Astrocyte (in vitro differentiated cells and primary cell): Measurements from ENCODE around the gene SLC35C1. TPM values are rescaled to one million over a fixed set of nuclear protein-coding genes. Genes with fewer than 3 reads are reported as not detected.

ENCODE experiments used
- DNase-seq: peaks from one replicate; pipeline ENCODE4 v3.0.0-alpha.2; 2010; ENCODE audit warnings: low read depth
- FAIRE-seq: peaks from 2 replicates; lab custom pipeline; 2011; peaks lifted over from hg19 to GRCh38; lab: Jason Lieb, UNC
- H2AFZ ChIP-seq: 2 replicates; pipeline ENCODE4 v1.6.0; 2012; ENCODE audit warnings: low read depth, low read length, inconsistent platforms
- H3K27ac ChIP-seq: 2 replicates; pipeline ENCODE4 v1.5.1; 2011; ENCODE audit warnings: low read depth, low read length, inconsistent platforms
- H3K27me3 ChIP-seq: 2 replicates; pipeline ENCODE4 v1.6.0; 2011; ENCODE audit warnings: low read length, inconsistent platforms; ENCODE audit not compliant: insufficient read depth
- H3K36me3 ChIP-seq: 2 replicates; pipeline ENCODE4 v1.5.1; 2011; ENCODE audit warnings: low read length, inconsistent platforms; ENCODE audit not compliant: insufficient read depth
- H3K4me1 ChIP-seq: 2 replicates; pipeline ENCODE4 v1.5.1; 2011; ENCODE audit warnings: low read length, inconsistent platforms; ENCODE audit not compliant: insufficient read depth
- H3K4me2 ChIP-seq: 2 replicates; pipeline ENCODE4 v1.6.0; 2012; ENCODE audit warnings: low read length, inconsistent platforms
- H3K4me3 ChIP-seq: 2 replicates; pipeline ENCODE4 v1.5.1; 2011; ENCODE audit warnings: low read depth, mild to moderate bottlenecking, low read length, inconsistent platforms; ENCODE audit not compliant: insufficient read depth
- H3K79me2 ChIP-seq: 2 replicates; pipeline ENCODE4 v1.6.0; 2012; ENCODE audit warnings: mild to moderate bottlenecking, low read length, inconsistent platforms; ENCODE audit not compliant: insufficient read depth
- H3K9ac ChIP-seq: 2 replicates; pipeline ENCODE4 v1.6.0; 2012; ENCODE audit warnings: mild to moderate bottlenecking, low read length, inconsistent platforms
- H3K9me3 ChIP-seq: 2 replicates; pipeline ENCODE4 v1.5.1; 2012; ENCODE audit warnings: low read depth, mild to moderate bottlenecking, low read length, inconsistent platforms; ENCODE audit not compliant: insufficient read depth
- H4K20me1 ChIP-seq: 2 replicates; pipeline ENCODE4 v1.6.0; 2012; ENCODE audit warnings: low read length, inconsistent platforms; ENCODE audit not compliant: insufficient read depth
- H3K27ac Mint-ChIP-seq: one replicate; pipeline ENCODE4 v1.8.0; 2021; ENCODE audit warnings: mild to moderate bottlenecking, mixed read lengths; ENCODE audit not compliant: unreplicated experiment
- H3K27me3 Mint-ChIP-seq: one replicate; pipeline ENCODE4 v1.8.0; 2021; ENCODE audit warnings: low read depth, mixed read lengths; ENCODE audit not compliant: unreplicated experiment
- H3K36me3 Mint-ChIP-seq: one replicate; pipeline ENCODE4 v1.8.0; 2021; ENCODE audit warnings: low read depth, mixed read lengths; ENCODE audit not compliant: unreplicated experiment
- H3K4me1 Mint-ChIP-seq: one replicate; pipeline ENCODE4 v1.8.0; 2021; ENCODE audit warnings: low read depth, mixed read lengths; ENCODE audit not compliant: unreplicated experiment
- H3K4me3 Mint-ChIP-seq: one replicate; pipeline ENCODE4 v1.8.0; 2021; ENCODE audit warnings: mild to moderate bottlenecking, moderate library complexity, mixed read lengths; ENCODE audit not compliant: unreplicated experiment
- H3K9me3 Mint-ChIP-seq: one replicate; pipeline ENCODE4 v1.8.0; 2021; ENCODE audit warnings: mild to moderate bottlenecking, mixed read lengths; ENCODE audit not compliant: unreplicated experiment
- CTCF ChIP-seq: IDR thresholded peaks from 2 replicates; pipeline ENCODE4 v1.5.1; 2011; ENCODE audit warnings: low read depth, mild to moderate bottlenecking, inconsistent platforms, low read length, moderate library complexity; ENCODE audit not compliant: insufficient read depth
- EZH2 ChIP-seq: IDR thresholded peaks from 2 replicates; pipeline ENCODE4 v1.6.1; 2012; ENCODE audit warnings: mild to moderate bottlenecking, low read length, inconsistent platforms; ENCODE audit not compliant: insufficient read depth
- total RNA-seq: library from RNA; stranded (reverse); gene quantifications from 2 replicates; pipeline ENCODE4 v1.2.1, GENCODE V29; 2021

SLC35C1 gene
- total RNA-seq, 1 donor from 2014 or later, result 23.4 TPM

- H3K9me3 ChIP-seq, result no peaks in the 10 kb centered on the region
- H3K4me3 ChIP-seq, result no peak overlapping the region
- peaks cover 20% of the 10 kb centered on the region for H3K36me3 Mint-ChIP-seq
- H3K27ac Mint-ChIP-seq, result no peak overlapping the region
- no peak for FAIRE-seq
- H3K27me3 ChIP-seq, result no peaks in the 10 kb centered on the region
- peaks cover 26% of the 10 kb centered on the region for H3K4me1 ChIP-seq
- peak overlapping the region; percentile 30 for H3K4me2 ChIP-seq
- peaks cover 7% of the 10 kb centered on the region for H3K79me2 ChIP-seq
- H3K9me3 Mint-ChIP-seq, result no peaks in the 10 kb centered on the region
- H3K4me1 Mint-ChIP-seq, result peaks cover 30% of the 10 kb centered on the region
- H3K9ac ChIP-seq, result peak overlapping the region; percentile 53
- H3K27ac ChIP-seq, result peak overlapping the region; percentile 62
- H2AFZ ChIP-seq, result no peak overlapping the region
- no peak overlapping the region for H3K4me3 Mint-ChIP-seq
- TF ChIP-seq EZH2 (no peak), CTCF (no peak)
- peaks cover 41% of the 10 kb centered on the region for H4K20me1 ChIP-seq
- DNase-seq, result no peak
- H3K27me3 Mint-ChIP-seq, result no peaks in the 10 kb centered on the region
- H3K36me3 ChIP-seq, result peaks cover 23% of the 10 kb centered on the region
These were observed 55.4 kb downstream of the SLC35C1 start for GRCh38 chr11:45860348-45860747.

- Histone ChIP-seq H3K36me3 (peaks cover 23% of the 10 kb centered on the region), H2AFZ (no peak overlapping the region), H3K4me2 (no peak overlapping the region), H3K27ac (no peak overlapping the region), H3K4me1 (peaks cover 26% of the 10 kb centered on the region), H3K9me3 (no peaks in the 10 kb centered on the region), H4K20me1 (peaks cover 37% of the 10 kb centered on the region), H3K27me3 (no peaks in the 10 kb centered on the region), H3K79me2 (peaks cover 2% of the 10 kb centered on the region), H3K9ac (no peak overlapping the region), H3K4me3 (no peak overlapping the region)
- no peak for TF ChIP-seq CTCF
- no peak for TF ChIP-seq EZH2
- Mint-ChIP-seq H3K36me3 (peaks cover 23% of the 10 kb centered on the region), H3K4me1 (peaks cover 24% of the 10 kb centered on the region), H3K9me3 (no peaks in the 10 kb centered on the region), H3K27me3 (no peaks in the 10 kb centered on the region), H3K27ac (no peak overlapping the region), H3K4me3 (no peak overlapping the region)
- FAIRE-seq, result no peak
- DNase-seq, result no peak
These were observed 56.0 kb downstream of the SLC35C1 start for GRCh38 chr11:45860764-45861510.

Other genes with a start within 250 kb of the SLC35C1 start
- gene CHST1, start 139.5 kb upstream of the SLC35C1 start, total RNA-seq, result 2.6 and 3.0 TPM in 2 replicates
- gene CRY2, start 42.3 kb downstream of the SLC35C1 start, total RNA-seq, result 14.4 and 16.9 TPM in 2 replicates
- 13.3 and 14.7 TPM in 2 replicates for gene MAPK8IP1, start 80.5 kb downstream of the SLC35C1 start, total RNA-seq
- 0.79 and 1.5 TPM in 2 replicates for gene FREY1, start 102.1 kb downstream of the SLC35C1 start, total RNA-seq
- gene PEX16, start 112.7 kb downstream of the SLC35C1 start, total RNA-seq, result 25.8 and 25.9 TPM in 2 replicates
- 0.36 and 1.1 TPM in 2 replicates for gene LARGE2, start 117.5 kb downstream of the SLC35C1 start, total RNA-seq